CD8-positive, alpha-beta memory T cell (primary cell): ENCODE data around the gene CPNE2. TPM values are rescaled to one million over a fixed set of nuclear protein-coding genes. Genes with fewer than 3 reads are reported as not detected.
A peak's percentile ranks its signal among the peaks of the same experiment; 100 is the strongest.

Experiments
- CTCF ChIA-PET: fragments of 350-600 bp; sonication (Branson Sonifier 250); formaldehyde crosslinking; loops from one replicate; lab custom pipeline; 2021; ENCODE audit warnings: antibody characterized with exemption; lab: Charles Lee
- POLR2A ChIA-PET: fragments of 350-600 bp; sonication (Branson Sonifier 250); formaldehyde crosslinking; loops from one replicate; lab custom pipeline; 2021; ENCODE audit warnings: antibody characterized with exemption; lab: Charles Lee
- DNase-seq, 5 donors: peaks; one replicate each; pipeline versions ENCODE4 v3.0.0 to v3.0.0-alpha.2; 2020 to 2022; ENCODE audit warnings: mixed read lengths in 1 of 5
- H3K27ac ChIP-seq: one replicate; pipeline ENCODE4 v1.7.0; 2013; ENCODE audit warnings: low read depth, mild to moderate bottlenecking, low read length, moderate library complexity
- H3K27me3 ChIP-seq: 2 replicates; pipeline ENCODE4 v1.7.0; 2013; ENCODE audit warnings: low read length, mild to moderate bottlenecking; ENCODE audit not compliant: insufficient read depth, poor library complexity, severe bottlenecking
- H3K36me3 ChIP-seq: 2 replicates; pipeline ENCODE4 v1.7.0; 2013; ENCODE audit warnings: mild to moderate bottlenecking, low read length, moderate library complexity; ENCODE audit not compliant: insufficient read depth
- H3K4me1 ChIP-seq: 2 replicates; pipeline ENCODE4 v1.7.0; 2013; ENCODE audit warnings: mild to moderate bottlenecking, low read length, moderate library complexity; ENCODE audit not compliant: insufficient read depth
- H3K4me3 ChIP-seq: 2 replicates; pipeline ENCODE4 v1.7.0; 2013; ENCODE audit warnings: mild to moderate bottlenecking, low read length
- H3K9me3 ChIP-seq: 2 replicates; pipeline ENCODE4 v1.7.0; 2013; ENCODE audit warnings: mild to moderate bottlenecking, low read length
- H3K27ac Mint-ChIP-seq, 8 donors: one replicate each; pipeline ENCODE4 v1.8.0; 2020 to 2021; ENCODE audit warnings: mixed read lengths in 8 of 8, mild to moderate bottlenecking in 6 of 8, inconsistent platforms in 3 of 8, moderate library complexity in 3 of 8
- H3K27me3 Mint-ChIP-seq, 2 donors: one replicate each; pipeline ENCODE4 v1.8.0; 2020 to 2021; ENCODE audit warnings: mixed read lengths in 2 of 2, mild to moderate bottlenecking in 1 of 2, moderate library complexity in 1 of 2
- H3K36me3 Mint-ChIP-seq, 3 donors: one replicate each; pipeline ENCODE4 v1.8.0; 2020 to 2021; ENCODE audit warnings: mixed read lengths in 3 of 3, inconsistent platforms in 1 of 3, mild to moderate bottlenecking in 1 of 3
- H3K4me1 Mint-ChIP-seq, 3 donors: one replicate each; pipeline ENCODE4 v1.8.0; 2020 to 2021; ENCODE audit warnings: mixed read lengths in 3 of 3, inconsistent platforms in 1 of 3, mild to moderate bottlenecking in 1 of 3
- H3K4me3 Mint-ChIP-seq, 7 donors: one replicate each; pipeline ENCODE4 v1.8.0; 2020 to 2021; ENCODE audit warnings: mixed read lengths in 7 of 7, mild to moderate bottlenecking in 6 of 7, moderate library complexity in 4 of 7, inconsistent platforms in 2 of 7
- H3K9me3 Mint-ChIP-seq, 5 donors: one replicate each; pipeline ENCODE4 v1.8.0; 2020 to 2022; ENCODE audit warnings: mixed read lengths in 5 of 5, mild to moderate bottlenecking in 3 of 5, moderate library complexity in 2 of 5, inconsistent platforms in 1 of 5
- polyA plus RNA-seq: library from polyadenylated mRNA; unstranded; fragments of 300-500 nt; fragmentation: Illumina TruSeq; gene quantifications from one replicate; pipeline ENCODE4 v1.2.3, GENCODE V29; 2021
- total RNA-seq, 2 experiments: library from RNA; stranded (reverse); gene quantifications; one replicate each; pipeline ENCODE4 v1.2.3, GENCODE V29; 2021

CPNE2 gene
- total and polyA plus RNA-seq, 3 experiments from 2014 or later = 9.4 to 90.4 (median 9.4) TPM

DNA sequence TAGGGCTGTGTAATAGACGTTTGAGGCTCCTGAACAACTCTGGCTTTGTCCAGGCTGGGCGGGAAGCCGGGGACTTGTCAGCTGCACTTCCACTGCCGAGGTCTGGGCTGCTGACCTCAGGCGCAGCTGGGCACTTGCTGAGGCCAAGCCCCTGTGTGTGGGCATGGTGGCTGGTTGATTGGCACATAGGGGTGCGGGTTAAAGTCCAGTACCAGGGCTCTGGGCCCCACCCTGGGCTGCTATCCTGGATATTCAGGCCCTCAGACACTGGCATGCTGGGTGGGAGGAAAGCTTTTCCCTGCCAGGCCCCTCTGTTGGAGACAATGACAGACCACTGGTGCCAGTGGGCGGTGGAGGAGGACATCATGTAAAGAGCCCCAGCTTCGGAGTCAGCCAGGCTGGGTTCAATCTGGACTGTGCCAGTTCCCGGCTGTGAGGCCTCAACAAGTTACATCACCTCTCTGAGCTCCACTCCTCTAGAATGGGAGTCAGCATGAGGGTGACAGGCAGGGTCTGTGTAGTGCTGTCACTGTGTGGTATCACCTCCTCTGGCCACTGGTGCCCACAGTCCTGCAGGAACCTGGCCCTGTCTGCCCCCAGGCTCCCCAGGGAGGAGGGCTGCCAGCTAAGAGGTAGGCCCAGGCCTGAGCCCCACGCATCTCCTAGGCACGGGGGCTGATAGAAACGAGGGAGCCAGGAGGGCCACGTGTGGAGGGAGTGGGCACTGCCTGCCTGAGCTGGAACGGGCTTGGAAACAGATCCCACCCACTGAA is 51.0 kb downstream of the CPNE2 start:
- H3K27me3 ChIP-seq = no peaks in the 10 kb centered on the region
- H3K27ac Mint-ChIP-seq = peak overlapping the region in 2 of 8 donors; percentile 55 to 91
- peaks cover 1 to 30% (median 4%) of the 10 kb centered on the region in 3 donors for H3K36me3 Mint-ChIP-seq
- H3K4me3 ChIP-seq = no peak overlapping the region
- ChIA-PET POLR2A (interaction anchor here (0.7 to 1.7 kb wide), 2 partner anchors 9 to 14 kb away, joined by 3 to 4 read pairs; no protein-coding TSS in a partner anchor), CTCF (interaction anchor here (0.9 to 1.6 kb wide), 3 partner anchors 9 to 433 kb away, joined by 3 to 5 read pairs (median 4); partner anchors contain the start of gene CPNE2)
- peaks cover 52% of the 10 kb centered on the region for H3K4me1 ChIP-seq
- H3K27ac ChIP-seq = no peak overlapping the region
- no peaks in the 10 kb centered on the region for H3K9me3 ChIP-seq
- no peaks in the 10 kb centered on the region for H3K36me3 ChIP-seq
- DNase-seq = no peak
- peaks cover 43 to 49% (median 48%) of the 10 kb centered on the region in 3 donors for H3K4me1 Mint-ChIP-seq
- H3K9me3 Mint-ChIP-seq = no peaks in the 10 kb centered on the region
- peak overlapping the region in 1 of 7 donors; percentile 26 for H3K4me3 Mint-ChIP-seq
- no peaks in the 10 kb centered on the region for H3K27me3 Mint-ChIP-seq

DNA sequence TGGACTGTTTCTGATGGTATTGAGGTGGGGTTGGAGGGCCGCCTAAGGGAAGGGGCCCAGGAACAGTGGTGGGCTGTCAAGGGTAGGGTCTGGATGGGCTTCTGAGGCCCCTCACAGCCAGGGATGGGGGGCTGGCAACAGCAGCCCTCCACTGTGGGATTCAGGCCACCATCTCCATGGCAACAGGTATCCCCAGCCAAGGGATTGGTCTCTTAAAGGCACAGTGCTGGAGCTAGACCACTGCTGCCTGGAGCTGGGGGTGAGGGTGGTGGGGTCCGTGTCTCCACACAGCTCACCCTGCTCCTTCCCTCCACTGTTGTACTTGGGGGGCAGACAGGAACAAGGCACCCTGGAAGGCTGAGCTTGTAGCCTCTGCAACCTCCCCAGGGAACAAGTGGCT is 51.6 kb downstream of the CPNE2 start:
- Histone ChIP-seq H3K27me3 (no peaks in the 10 kb centered on the region), H3K4me1 (peaks cover 52% of the 10 kb centered on the region), H3K4me3 (no peak overlapping the region), H3K9me3 (no peaks in the 10 kb centered on the region), H3K27ac (no peak overlapping the region), H3K36me3 (no peaks in the 10 kb centered on the region)
- peaks cover 0 to 37% (median 5%) of the 10 kb centered on the region in 3 donors for H3K36me3 Mint-ChIP-seq
- peaks cover 36 to 42% (median 41%) of the 10 kb centered on the region in 3 donors for H3K4me1 Mint-ChIP-seq
- H3K27ac Mint-ChIP-seq = peak overlapping the region in 4 of 8 donors; percentile 47 to 91 (median 64)
- H3K27me3 Mint-ChIP-seq = no peaks in the 10 kb centered on the region
- H3K4me3 Mint-ChIP-seq = no peak overlapping the region
- H3K9me3 Mint-ChIP-seq = no peaks in the 10 kb centered on the region
- CTCF ChIA-PET = interaction anchor here (0.9 to 1.6 kb wide), 3 partner anchors 10 to 432 kb away, joined by 3 to 5 read pairs (median 4); partner anchors contain the start of gene CPNE2
- no peak for DNase-seq
- POLR2A ChIA-PET = interaction anchor here (1.7 kb wide), 1 partner anchor 15 kb away, joined by 4 read pairs; no protein-coding TSS in a partner anchor

DNA sequence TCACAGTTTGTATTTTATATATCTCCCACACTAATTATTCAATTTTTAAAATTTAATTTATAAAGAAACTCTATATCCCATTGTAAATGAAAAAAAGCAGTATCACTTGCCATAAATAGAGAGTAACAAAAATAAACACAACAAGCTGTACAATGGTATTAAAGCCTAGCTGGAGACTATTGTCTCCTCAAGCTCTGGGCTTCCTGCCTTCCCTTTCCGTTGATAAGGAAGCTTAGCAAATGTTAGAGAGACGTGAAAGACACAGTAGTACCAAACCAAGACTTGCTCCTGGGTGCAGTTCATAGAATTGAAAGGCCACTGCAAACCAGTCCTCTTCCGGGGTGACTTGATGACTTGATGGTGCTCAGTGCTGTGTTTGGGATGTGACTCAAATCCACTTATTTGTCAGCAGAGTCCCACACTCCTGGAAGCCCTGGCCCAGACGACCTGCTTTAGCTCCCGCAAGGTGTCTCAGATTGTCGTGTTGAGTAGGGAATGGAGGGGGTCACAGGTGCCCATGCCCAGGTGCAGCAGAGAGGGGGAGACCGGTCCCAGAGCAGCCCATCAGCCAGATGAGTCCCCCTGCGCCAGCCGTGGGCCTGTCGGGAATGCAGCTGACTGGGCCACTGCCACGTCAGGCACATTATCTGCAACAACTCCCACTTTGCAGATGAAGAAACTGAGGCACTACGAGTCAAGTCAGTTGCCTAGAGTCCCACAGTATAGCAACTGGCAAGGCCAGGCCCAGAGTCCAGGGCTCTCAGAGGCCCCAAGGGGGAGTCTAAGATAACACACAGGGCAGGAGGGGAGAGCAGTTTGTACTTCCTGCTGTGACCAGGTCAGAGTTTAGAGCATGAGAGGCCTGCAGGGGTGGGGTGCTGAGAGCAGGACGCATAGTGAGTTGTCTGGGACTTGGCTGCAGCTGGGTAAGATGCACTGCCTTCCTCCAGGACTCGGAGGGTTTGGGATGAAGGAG is 53.0 kb downstream of the CPNE2 start:
- no peaks in the 10 kb centered on the region for H3K9me3 Mint-ChIP-seq
- no peaks in the 10 kb centered on the region for H3K27me3 Mint-ChIP-seq
- H3K4me3 Mint-ChIP-seq = no peak overlapping the region
- H3K27ac ChIP-seq = no peak overlapping the region
- no peaks in the 10 kb centered on the region for H3K9me3 ChIP-seq
- POLR2A ChIA-PET = interaction anchor here (0.6 to 1.7 kb wide), 2 partner anchors 16 to 21 kb away, joined by 4 read pairs; no protein-coding TSS in a partner anchor
- no peak for DNase-seq
- H3K4me1 ChIP-seq = peaks cover 44% of the 10 kb centered on the region
- CTCF ChIA-PET = interaction anchor here (1.2 kb wide), 1 partner anchor 11 kb away, joined by 3 read pairs; no protein-coding TSS in a partner anchor
- no peak overlapping the region for H3K4me3 ChIP-seq
- H3K27ac Mint-ChIP-seq = peak overlapping the region in 6 of 8 donors; percentile 23 to 84 (median 56)
- peaks cover 0 to 31% (median 3%) of the 10 kb centered on the region in 3 donors for H3K36me3 Mint-ChIP-seq
- peaks cover 27 to 29% (median 29%) of the 10 kb centered on the region in 3 donors for H3K4me1 Mint-ChIP-seq
- no peaks in the 10 kb centered on the region for H3K27me3 ChIP-seq
- H3K36me3 ChIP-seq = no peaks in the 10 kb centered on the region

DNA sequence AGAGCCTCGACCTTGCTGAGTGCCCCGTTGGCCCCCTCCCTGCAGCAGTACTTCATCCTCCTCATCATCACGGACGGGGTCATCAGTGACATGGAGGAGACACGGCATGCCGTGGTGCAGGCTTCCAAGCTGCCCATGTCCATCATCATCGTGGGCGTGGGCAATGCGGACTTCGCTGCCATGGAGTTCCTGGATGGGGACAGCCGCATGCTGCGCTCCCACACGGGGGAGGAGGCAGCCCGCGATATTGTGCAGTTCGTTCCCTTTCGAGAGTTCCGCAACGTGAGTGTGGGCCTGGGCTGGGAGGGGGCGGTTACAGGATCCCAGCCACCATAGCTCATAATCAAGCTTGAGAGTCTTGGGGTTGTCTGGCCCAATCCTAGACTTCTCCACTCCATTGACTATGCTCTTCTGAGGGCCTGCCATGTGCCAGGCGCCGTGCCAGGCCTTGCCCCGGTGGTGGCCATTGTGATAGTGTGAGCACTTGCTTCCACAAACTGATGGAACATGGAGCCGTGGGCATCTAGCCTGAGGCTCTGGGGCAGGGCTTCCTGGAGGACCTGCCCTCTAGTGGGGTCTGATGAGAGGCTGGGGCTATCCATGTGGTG is 53.8 kb downstream of the CPNE2 start:
- Histone ChIP-seq H3K27me3 (no peaks in the 10 kb centered on the region), H3K4me1 (peaks cover 36% of the 10 kb centered on the region), H3K4me3 (no peak overlapping the region), H3K27ac (no peak overlapping the region), H3K36me3 (no peaks in the 10 kb centered on the region), H3K9me3 (no peaks in the 10 kb centered on the region)
- no peak overlapping the region for H3K4me3 Mint-ChIP-seq
- H3K36me3 Mint-ChIP-seq = peaks cover 0 to 36% (median 3%) of the 10 kb centered on the region in 3 donors
- H3K9me3 Mint-ChIP-seq = no peaks in the 10 kb centered on the region
- peaks cover 19 to 22% (median 21%) of the 10 kb centered on the region in 3 donors for H3K4me1 Mint-ChIP-seq
- ChIA-PET POLR2A (no interaction called here), CTCF (no interaction called here)
- DNase-seq = no peak
- H3K27ac Mint-ChIP-seq = peak overlapping the region in 2 of 8 donors; percentile 51 to 82
- H3K27me3 Mint-ChIP-seq = no peaks in the 10 kb centered on the region

DNA sequence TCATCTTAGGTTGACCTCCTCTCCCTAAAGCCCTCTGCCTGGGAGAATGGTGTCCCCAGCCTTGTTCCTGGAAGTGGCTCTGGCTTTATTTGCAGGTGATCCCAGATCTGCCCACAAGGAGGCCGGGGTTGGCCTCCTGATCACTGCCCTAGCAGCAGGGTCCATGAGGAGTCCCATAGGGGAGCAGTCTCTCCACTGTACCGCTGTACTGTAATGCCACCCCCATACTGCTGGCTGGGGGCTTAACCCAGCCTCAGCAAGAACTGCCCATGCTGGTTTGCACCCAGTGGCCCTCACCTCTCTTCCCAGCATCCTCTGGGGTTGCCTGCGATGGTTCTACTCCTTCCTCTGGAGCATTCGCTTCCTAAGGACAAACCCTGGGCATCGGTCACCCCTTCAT is 54.4 kb downstream of the CPNE2 start:
- Mint-ChIP-seq H3K27ac (peak overlapping the region in 3 of 8 donors; percentile 51 to 93 (median 84)), H3K27me3 (no peaks in the 10 kb centered on the region), H3K4me3 (no peak overlapping the region), H3K4me1 (peaks cover 15 to 18% (median 17%) of the 10 kb centered on the region in 3 donors), H3K36me3 (peaks cover 0 to 37% (median 3%) of the 10 kb centered on the region in 3 donors), H3K9me3 (no peaks in the 10 kb centered on the region)
- H3K4me3 ChIP-seq = no peak overlapping the region
- peaks cover 30% of the 10 kb centered on the region for H3K4me1 ChIP-seq
- no peaks in the 10 kb centered on the region for H3K27me3 ChIP-seq
- H3K9me3 ChIP-seq = no peaks in the 10 kb centered on the region
- H3K36me3 ChIP-seq = no peaks in the 10 kb centered on the region
- DNase-seq = no peak
- ChIA-PET CTCF (no interaction called here), POLR2A (no interaction called here)
- H3K27ac ChIP-seq = no peak overlapping the region

DNA sequence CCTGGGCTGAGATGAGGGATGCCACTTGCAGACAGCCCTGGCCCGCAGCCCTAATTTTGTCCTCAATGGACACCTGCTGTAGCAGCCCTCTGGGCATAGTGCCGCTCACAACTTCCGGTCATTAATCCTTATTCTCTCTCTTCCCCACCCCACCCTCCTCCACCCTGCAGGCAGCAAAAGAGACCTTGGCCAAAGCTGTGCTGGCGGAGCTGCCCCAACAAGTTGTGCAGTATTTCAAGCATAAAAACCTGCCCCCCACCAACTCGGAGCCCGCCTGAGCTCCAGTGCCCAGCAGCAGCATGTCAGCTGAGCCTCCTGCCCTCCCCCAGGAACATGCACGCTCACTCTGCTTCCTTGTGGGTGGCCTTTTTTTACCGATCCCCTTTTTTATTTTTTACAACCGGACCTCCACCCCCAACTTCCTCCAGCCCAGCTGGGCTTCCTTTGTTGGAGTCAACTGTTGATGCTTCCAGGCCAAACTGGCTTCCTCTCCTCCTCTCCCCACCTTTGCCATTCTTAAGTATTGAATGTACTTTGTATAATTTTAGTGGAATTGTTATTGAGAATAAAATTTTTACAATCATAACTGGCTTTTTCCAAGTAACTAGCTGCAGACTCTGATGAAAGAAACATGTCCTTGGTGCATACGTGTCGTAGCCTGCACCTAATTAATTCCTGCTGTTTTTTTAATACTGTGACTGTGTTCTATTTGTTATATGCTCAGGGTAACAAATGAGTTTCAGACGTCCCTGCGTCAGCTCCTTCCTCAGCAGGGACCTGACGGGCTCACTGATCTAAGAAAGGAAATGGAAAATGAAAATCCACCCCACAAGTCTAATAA is 55.2 kb downstream of the CPNE2 start:
- H3K27ac ChIP-seq = no peak overlapping the region
- CTCF ChIA-PET = interaction anchor here (0.8 kb wide), 1 partner anchor 64 kb away, joined by 3 read pairs; no protein-coding TSS in a partner anchor
- POLR2A ChIA-PET = no interaction called here
- peaks cover 6 to 17% (median 13%) of the 10 kb centered on the region in 3 donors for H3K4me1 Mint-ChIP-seq
- no peaks in the 10 kb centered on the region for H3K27me3 ChIP-seq
- H3K27ac Mint-ChIP-seq = peak overlapping the region in 7 of 8 donors; percentile 18 to 94 (median 56)
- H3K9me3 Mint-ChIP-seq = no peaks in the 10 kb centered on the region
- no peaks in the 10 kb centered on the region for H3K27me3 Mint-ChIP-seq
- H3K4me3 Mint-ChIP-seq = no peak overlapping the region
- peaks cover 22% of the 10 kb centered on the region for H3K4me1 ChIP-seq
- no peak for DNase-seq
- H3K9me3 ChIP-seq = no peaks in the 10 kb centered on the region
- peaks cover 2 to 45% (median 5%) of the 10 kb centered on the region in 3 donors for H3K36me3 Mint-ChIP-seq
- H3K4me3 ChIP-seq = no peak overlapping the region
- no peaks in the 10 kb centered on the region for H3K36me3 ChIP-seq
